Activated CD8-positive, alpha-beta memory T cell treated with anti-CD3 and anti-CD28 coated beads, Interleukin-2, amount 10 ng/mL, durations not matched to agents 7 days and 5 days (primary cell): ENCODE results near the gene SAV1. TPM values are rescaled to one million over a fixed set of nuclear protein-coding genes. Genes with fewer than 3 reads are reported as not detected.

ENCODE experiments used
- ATAC-seq: fragments of 150-1000 bp; cut with Tn5 transposase; one replicate; pipeline ENCODE4 v1.10.0; 2021; ENCODE audit warnings: moderate library complexity
- CTCF ChIA-PET: fragments of 350-600 bp; sonication (Branson Sonifier 250); formaldehyde crosslinking; loops from one replicate; lab custom pipeline; 2021; ENCODE audit warnings: antibody characterized with exemption; lab: Charles Lee
- DNase-seq: peaks from one replicate; pipeline ENCODE4 v3.0.0-alpha.2; 2020
- H3K27ac Mint-ChIP-seq: one replicate; pipeline ENCODE4 v1.8.0; 2021; ENCODE audit warnings: mild to moderate bottlenecking, mixed read lengths
- H3K27me3 Mint-ChIP-seq: one replicate; pipeline ENCODE4 v1.8.0; 2021; ENCODE audit warnings: mixed read lengths
- H3K36me3 Mint-ChIP-seq: one replicate; pipeline ENCODE4 v1.8.0; 2021; ENCODE audit warnings: mild to moderate bottlenecking, mixed read lengths
- H3K4me1 Mint-ChIP-seq: one replicate; pipeline ENCODE4 v1.8.0; 2021; ENCODE audit warnings: mixed read lengths
- H3K4me3 Mint-ChIP-seq: one replicate; pipeline ENCODE4 v1.8.0; 2021; ENCODE audit warnings: mild to moderate bottlenecking, moderate library complexity, mixed read lengths
- H3K9me3 Mint-ChIP-seq: one replicate; pipeline ENCODE4 v1.8.0; 2022; ENCODE audit warnings: low read depth, mixed read lengths
- total RNA-seq, 2 experiments: library from RNA; stranded (reverse); gene quantifications; one replicate each; pipeline ENCODE4 v1.2.3, GENCODE V29; 2021

SAV1 gene
- total RNA-seq, 2 experiments from 2014 or later: 4.4 to 5.8 TPM

GRCh38 chr14:50615552-50615951 lies 52.6 kb downstream of the SAV1 start:
- ATAC-seq: no peak
- CTCF ChIA-PET: interaction anchor here (1.3 to 2.6 kb wide), 5 partner anchors 8 to 162 kb away, joined by 3 to 11 read pairs (median 5); no protein-coding TSS in a partner anchor
- no peaks in the 10 kb centered on the region for H3K36me3 Mint-ChIP-seq
- no peak overlapping the region for H3K4me3 Mint-ChIP-seq
- H3K27me3 Mint-ChIP-seq: peaks cover 4% of the 10 kb centered on the region
- H3K27ac Mint-ChIP-seq: no peak overlapping the region
- no peak for DNase-seq
- H3K9me3 Mint-ChIP-seq: no peaks in the 10 kb centered on the region
- no peaks in the 10 kb centered on the region for H3K4me1 Mint-ChIP-seq

GRCh38 chr14:50615056-50615455 lies 53.0 kb downstream of the SAV1 start:
- DNase-seq (no peak), ATAC-seq (no peak)
- H3K36me3 Mint-ChIP-seq: no peaks in the 10 kb centered on the region
- no peak overlapping the region for H3K27ac Mint-ChIP-seq
- CTCF ChIA-PET: interaction anchor here (1.3 to 2.6 kb wide), 4 partner anchors 8 to 162 kb away, joined by 3 to 11 read pairs (median 6); no protein-coding TSS in a partner anchor
- H3K4me3 Mint-ChIP-seq: no peak overlapping the region
- peaks cover 4% of the 10 kb centered on the region for H3K27me3 Mint-ChIP-seq
- H3K9me3 Mint-ChIP-seq: no peaks in the 10 kb centered on the region
- no peaks in the 10 kb centered on the region for H3K4me1 Mint-ChIP-seq

GRCh38 chr14:50612806-50613205 lies 55.3 kb downstream of the SAV1 start:
- no peaks in the 10 kb centered on the region for H3K36me3 Mint-ChIP-seq
- no peaks in the 10 kb centered on the region for H3K9me3 Mint-ChIP-seq
- DNase-seq (no peak), ATAC-seq (no peak)
- CTCF ChIA-PET: no interaction called here
- no peak overlapping the region for H3K4me3 Mint-ChIP-seq
- no peaks in the 10 kb centered on the region for H3K4me1 Mint-ChIP-seq
- H3K27me3 Mint-ChIP-seq: peaks cover 12% of the 10 kb centered on the region
- H3K27ac Mint-ChIP-seq: no peak overlapping the region

GRCh38 chr14:50610465-50610864 lies 57.6 kb downstream of the SAV1 start:
- Mint-ChIP-seq H3K9me3 (no peaks in the 10 kb centered on the region), H3K4me3 (no peak overlapping the region), H3K27me3 (peaks cover 12% of the 10 kb centered on the region), H3K4me1 (peaks cover 5% of the 10 kb centered on the region), H3K36me3 (no peaks in the 10 kb centered on the region), H3K27ac (no peak overlapping the region)
- CTCF ChIA-PET: no interaction called here
- ATAC-seq (no peak), DNase-seq (no peak)

- ATAC-seq (no peak), DNase-seq (no peak)
- no peaks in the 10 kb centered on the region for H3K9me3 Mint-ChIP-seq
- H3K36me3 Mint-ChIP-seq: no peaks in the 10 kb centered on the region
- peaks cover 5% of the 10 kb centered on the region for H3K4me1 Mint-ChIP-seq
- CTCF ChIA-PET: interaction anchor here (1.5 to 2.9 kb wide), 3 partner anchors 8 to 252 kb away, joined by 6 to 11 read pairs (median 6); no protein-coding TSS in a partner anchor
- H3K27me3 Mint-ChIP-seq: peaks cover 12% of the 10 kb centered on the region
- H3K4me3 Mint-ChIP-seq: no peak overlapping the region
- H3K27ac Mint-ChIP-seq: no peak overlapping the region
These were observed 59.7 kb downstream of the SAV1 start for GRCh38 chr14:50608302-50608851.

GRCh38 chr14:50607761-50608160 lies 60.3 kb downstream of the SAV1 start:
- H3K27me3 Mint-ChIP-seq: peaks cover 12% of the 10 kb centered on the region
- DNase-seq: no peak
- H3K4me3 Mint-ChIP-seq: no peak overlapping the region
- CTCF ChIA-PET: interaction anchor here (1.5 to 2.9 kb wide), 3 partner anchors 9 to 252 kb away, joined by 6 to 11 read pairs (median 6); no protein-coding TSS in a partner anchor
- no peak overlapping the region for H3K27ac Mint-ChIP-seq
- H3K4me1 Mint-ChIP-seq: peaks cover 5% of the 10 kb centered on the region
- ATAC-seq: no peak
- no peaks in the 10 kb centered on the region for H3K9me3 Mint-ChIP-seq
- no peaks in the 10 kb centered on the region for H3K36me3 Mint-ChIP-seq

DNA sequence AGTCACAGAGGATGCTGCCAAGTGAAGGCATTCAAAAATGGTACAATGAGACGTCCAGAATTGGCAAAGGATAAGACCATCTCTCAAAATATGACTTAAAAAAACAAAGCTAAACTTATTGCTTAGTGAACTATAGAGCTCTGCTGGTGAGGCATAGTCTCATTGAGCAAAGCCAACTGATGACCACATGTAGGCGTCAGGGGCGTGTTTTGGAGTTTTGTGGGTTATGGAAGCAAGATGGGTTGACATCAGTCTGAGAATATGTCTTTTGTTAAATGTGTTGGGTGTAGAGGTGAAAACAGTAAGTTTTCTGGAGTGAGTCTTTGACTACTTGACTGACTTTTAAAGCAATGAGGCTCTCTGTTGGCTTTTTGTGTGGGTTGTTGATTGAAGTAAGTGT lies 60.9 kb downstream of the SAV1 start:
- DNase-seq: no peak
- Mint-ChIP-seq H3K27ac (no peak overlapping the region), H3K9me3 (no peaks in the 10 kb centered on the region), H3K4me3 (no peak overlapping the region), H3K27me3 (peaks cover 12% of the 10 kb centered on the region), H3K4me1 (peaks cover 5% of the 10 kb centered on the region), H3K36me3 (no peaks in the 10 kb centered on the region)
- ATAC-seq: no peak
- CTCF ChIA-PET: interaction anchor here (1.5 to 2.9 kb wide), 3 partner anchors 9 to 253 kb away, joined by 6 to 11 read pairs (median 6); no protein-coding TSS in a partner anchor

DNA sequence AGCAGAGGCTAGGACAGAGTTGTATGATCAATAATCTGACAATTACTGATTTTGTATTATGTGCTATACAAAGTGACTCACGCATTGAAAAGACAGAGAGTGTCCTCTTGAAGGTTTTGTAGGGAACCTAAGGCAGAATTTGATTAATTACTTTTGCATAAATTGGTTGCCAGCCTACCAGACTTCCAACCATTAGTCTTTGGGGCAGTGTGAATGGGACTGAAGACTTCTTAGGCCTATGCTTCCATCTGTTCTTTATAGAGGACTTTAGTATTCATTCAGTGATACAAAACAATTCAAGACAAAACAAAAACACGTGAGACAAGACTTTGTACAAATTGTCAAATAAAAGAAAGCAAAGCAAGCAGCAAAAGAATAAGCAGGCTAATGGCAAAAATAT lies 61.6 kb downstream of the SAV1 start:
- Mint-ChIP-seq H3K27me3 (peaks cover 9% of the 10 kb centered on the region), H3K4me3 (no peak overlapping the region), H3K4me1 (peaks cover 5% of the 10 kb centered on the region), H3K36me3 (no peaks in the 10 kb centered on the region), H3K9me3 (no peaks in the 10 kb centered on the region), H3K27ac (no peak overlapping the region)
- CTCF ChIA-PET: interaction anchor here (1.5 to 2.9 kb wide), 2 partner anchors 10 to 172 kb away, joined by 6 to 11 read pairs; no protein-coding TSS in a partner anchor
- ATAC-seq (no peak), DNase-seq (no peak)

- H3K27me3 Mint-ChIP-seq: peaks cover 8% of the 10 kb centered on the region
- CTCF ChIA-PET: interaction anchor here (0.9 to 2.9 kb wide), 3 partner anchors 11 to 255 kb away, joined by 3 to 11 read pairs (median 4); no protein-coding TSS in a partner anchor
- peaks cover 5% of the 10 kb centered on the region for H3K4me1 Mint-ChIP-seq
- H3K36me3 Mint-ChIP-seq: no peaks in the 10 kb centered on the region
- DNase-seq (no peak), ATAC-seq (no peak)
- no peak overlapping the region for H3K27ac Mint-ChIP-seq
- no peak overlapping the region for H3K4me3 Mint-ChIP-seq
- H3K9me3 Mint-ChIP-seq: no peaks in the 10 kb centered on the region
These were observed 62.3 kb downstream of the SAV1 start for GRCh38 chr14:50605766-50606165.

- no peaks in the 10 kb centered on the region for H3K36me3 Mint-ChIP-seq
- CTCF ChIA-PET: interaction anchor here (0.6 to 1.8 kb wide), 2 partner anchors 174 to 907 kb away, joined by 3 to 5 read pairs; no protein-coding TSS in a partner anchor
These were observed 64.5 kb downstream of the SAV1 start for GRCh38 chr14:50603565-50603964.

GRCh38 chr14:50602035-50602434 lies 66.1 kb downstream of the SAV1 start:
- Mint-ChIP-seq H3K36me3 (no peaks in the 10 kb centered on the region), H3K27ac (no peak overlapping the region), H3K4me1 (peaks cover 3% of the 10 kb centered on the region), H3K4me3 (no peak overlapping the region), H3K9me3 (no peaks in the 10 kb centered on the region), H3K27me3 (no peaks in the 10 kb centered on the region)
- CTCF ChIA-PET: interaction anchor here (1.4 to 2.9 kb wide), 5 partner anchors 15 to 258 kb away, joined by 3 to 17 read pairs (median 13); no protein-coding TSS in a partner anchor
- ATAC-seq (no peak), DNase-seq (no peak)

More at GRCh38 chr14:50603565-50603964, 64.5 kb downstream of the SAV1 start:
- Mint-ChIP-seq H3K4me1 (peaks cover 8% of the 10 kb centered on the region), H3K9me3 (no peaks in the 10 kb centered on the region), H3K27me3 (no peaks in the 10 kb centered on the region), H3K4me3 (no peak overlapping the region), H3K27ac (no peak overlapping the region)
- ATAC-seq: no peak
- DNase-seq: no peak

DNA sequence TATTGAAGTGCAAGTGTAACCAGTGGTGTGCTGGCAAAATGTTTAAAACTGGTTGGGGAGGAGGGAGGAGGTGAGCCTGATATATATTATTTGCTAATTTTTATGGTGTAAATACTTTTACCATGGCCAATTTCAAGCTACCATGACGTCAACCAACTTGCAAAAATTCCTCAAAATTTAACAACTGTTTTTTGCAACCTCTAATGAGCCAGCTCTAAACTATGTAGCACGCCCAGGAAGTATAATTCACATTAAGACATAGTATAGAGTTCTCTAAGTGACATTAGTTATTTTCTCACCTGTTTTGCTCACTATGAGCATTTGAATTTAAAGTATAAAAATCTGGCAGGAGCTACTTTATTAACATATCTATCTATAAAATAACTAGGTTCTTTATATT lies 66.7 kb downstream of the SAV1 start:
- ATAC-seq (no peak), DNase-seq (no peak)
- Mint-ChIP-seq H3K4me3 (no peak overlapping the region), H3K36me3 (no peaks in the 10 kb centered on the region), H3K9me3 (no peaks in the 10 kb centered on the region), H3K4me1 (peaks cover 3% of the 10 kb centered on the region), H3K27me3 (no peaks in the 10 kb centered on the region), H3K27ac (no peak overlapping the region)
- CTCF ChIA-PET: interaction anchor here (1.4 to 2.9 kb wide), 8 partner anchors 16 to 259 kb away, joined by 3 to 17 read pairs (median 6); no protein-coding TSS in a partner anchor

GRCh38 chr14:50600849-50601248 lies 67.3 kb downstream of the SAV1 start:
- DNase-seq: no peak
- no peaks in the 10 kb centered on the region for H3K36me3 Mint-ChIP-seq
- CTCF ChIA-PET: interaction anchor here (0.7 to 2.9 kb wide), 13 partner anchors 16 to 259 kb away, joined by 3 to 17 read pairs (median 4); no protein-coding TSS in a partner anchor
- no peaks in the 10 kb centered on the region for H3K27me3 Mint-ChIP-seq
- no peaks in the 10 kb centered on the region for H3K9me3 Mint-ChIP-seq
- peaks cover 3% of the 10 kb centered on the region for H3K4me1 Mint-ChIP-seq
- no peak overlapping the region for H3K27ac Mint-ChIP-seq
- no peak for ATAC-seq
- H3K4me3 Mint-ChIP-seq: no peak overlapping the region
